ENCODE measurements around the gene WWOX. TPM values are rescaled to one million over a fixed set of nuclear protein-coding genes. Genes with fewer than 3 reads are reported as not detected.
"Not testable (repeated sequence)": the region's sequence is repeated elsewhere in the genome, so short reads cannot be mapped to it uniquely, and the experiment has no call there.

The WWOX gene
- total RNA-seq, 2 experiments from 2014 or later, result 15.9 to 18.1 TPM

DNA sequence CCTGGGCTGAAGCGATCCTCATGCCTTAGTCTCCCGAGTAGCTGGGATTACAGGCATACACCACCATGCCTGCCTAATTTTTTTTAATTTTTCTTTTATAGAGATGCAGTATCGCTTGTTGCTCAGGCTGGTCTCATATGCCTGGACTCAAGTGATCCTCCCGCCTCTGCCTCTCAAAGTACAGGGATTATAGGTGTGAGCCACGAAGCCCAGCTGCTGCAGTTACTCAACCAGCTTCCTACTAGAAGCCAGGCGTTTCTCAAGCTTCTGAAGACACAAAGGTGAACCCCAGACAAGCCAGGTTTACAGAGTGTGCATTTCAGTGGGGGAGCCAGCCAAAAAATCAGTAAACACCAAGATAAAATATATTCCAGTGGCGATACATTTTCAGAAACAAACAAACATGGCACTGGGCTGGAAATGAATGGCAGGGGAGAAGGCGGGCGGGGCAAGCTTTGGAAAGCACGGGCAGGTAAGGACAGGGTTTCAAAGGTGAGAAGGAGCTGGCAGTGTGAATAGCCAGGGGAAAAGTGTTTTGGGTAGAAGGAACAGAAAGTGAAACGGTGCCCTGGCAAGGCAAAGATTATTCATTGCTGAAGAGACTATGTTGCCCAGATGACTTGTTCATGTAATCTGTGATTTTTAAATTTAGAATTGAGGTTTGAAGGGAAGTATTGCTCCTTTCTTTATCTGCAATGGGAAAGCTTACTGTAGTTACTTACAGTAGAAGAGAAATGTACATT lies 471.1 kb downstream of the WWOX start:
- ChIA-PET CTCF (interaction anchor here (0.6 kb wide), 2 partner anchors 294 to 741 kb away, joined by 3 to 5 read pairs; no protein-coding TSS in a partner anchor), POLR2A (no interaction called here)

DNA sequence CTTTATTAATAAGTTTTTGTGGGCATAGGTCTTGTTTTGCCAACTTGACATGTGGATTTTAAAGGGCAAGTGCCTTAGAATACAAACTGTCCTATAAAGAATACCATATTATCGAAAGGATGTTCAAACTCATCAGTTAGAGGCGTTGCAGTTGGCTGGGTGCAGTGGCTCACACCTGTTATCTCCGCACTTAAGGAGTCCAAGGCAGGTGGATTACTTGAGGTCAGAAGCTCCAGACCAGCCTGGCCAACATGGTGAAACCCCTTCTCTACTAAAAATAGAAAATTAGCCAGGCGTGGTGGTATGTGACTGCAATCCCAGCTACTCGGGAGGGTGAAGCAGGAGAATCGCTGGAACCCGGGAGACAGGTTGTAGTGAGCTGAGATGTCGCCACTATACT lies 472.0 kb downstream of the WWOX start:
- ChIA-PET CTCF (interaction anchor here (0.5 kb wide), 1 partner anchor 476 kb away, joined by 3 read pairs; no protein-coding TSS in a partner anchor), POLR2A (no interaction called here)

DNA sequence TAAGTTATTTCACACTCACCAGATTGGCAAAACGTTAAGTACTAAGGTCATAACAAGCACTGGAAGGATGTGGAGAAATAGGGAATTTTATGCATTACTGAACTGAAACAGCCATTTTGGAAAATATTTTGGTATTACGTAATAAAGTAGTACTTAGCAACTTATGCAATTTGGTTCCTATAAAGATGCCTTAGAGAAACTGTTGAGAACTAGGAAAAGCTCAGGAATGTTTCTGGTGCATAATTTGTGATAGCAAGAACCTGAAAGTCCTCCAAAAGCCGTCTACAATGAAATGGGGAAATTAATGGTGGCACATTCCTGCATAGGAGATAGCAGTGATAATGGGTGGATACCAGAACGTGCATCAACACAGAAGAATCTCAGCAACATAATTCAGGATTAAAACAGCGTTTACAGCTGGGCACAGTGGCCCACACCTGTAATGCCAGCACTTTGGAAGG lies 472.5 kb downstream of the WWOX start:
- ChIA-PET POLR2A (interaction anchor here (0.5 kb wide), 1 partner anchor 151 kb away, joined by 6 read pairs; no protein-coding TSS in a partner anchor), CTCF (no interaction called here)

DNA sequence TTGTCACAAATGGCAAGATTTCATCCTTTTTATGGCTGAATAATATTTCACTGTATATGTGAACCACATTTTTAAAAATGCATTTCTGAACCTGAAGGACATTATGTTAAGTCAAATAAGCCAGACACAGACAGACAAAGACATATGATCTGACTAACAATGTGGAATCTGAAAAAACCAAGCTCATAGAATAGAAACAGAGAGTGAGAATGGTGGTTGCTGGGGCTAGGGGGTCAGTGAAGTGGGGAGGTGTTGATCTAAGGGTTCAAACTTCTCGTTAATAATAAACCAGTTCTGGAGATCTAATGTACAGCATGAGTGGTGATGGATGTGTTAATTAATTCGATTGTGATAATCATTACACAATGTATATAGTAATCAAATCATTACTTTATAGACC lies 475.1 kb downstream of the WWOX start:
- CTCF ChIA-PET, result no interaction called here
- POLR2A ChIA-PET, result no interaction called here

DNA sequence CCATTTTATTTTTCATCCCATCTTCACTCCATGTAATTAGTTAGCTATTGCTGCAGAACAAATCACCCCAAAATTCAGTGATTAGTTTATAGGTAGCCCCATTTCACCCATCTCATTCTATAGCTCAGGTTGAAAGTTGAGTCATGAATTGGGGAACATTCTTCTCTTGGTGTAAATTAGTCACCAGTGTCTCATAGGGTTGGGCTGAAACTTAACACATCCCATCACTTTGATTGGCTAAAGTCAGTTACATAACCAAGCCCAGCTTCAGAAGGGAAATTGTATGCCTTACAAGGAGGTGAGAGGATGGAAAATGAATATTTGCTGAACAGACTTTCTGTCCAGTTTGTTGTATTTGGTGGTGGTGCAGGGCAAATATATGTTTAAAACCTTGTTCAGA lies 477.5 kb downstream of the WWOX start:
- CTCF ChIA-PET, result interaction anchor here (1.2 kb wide), 1 partner anchor 44 kb away, joined by 4 read pairs; no protein-coding TSS in a partner anchor
- POLR2A ChIA-PET, result no interaction called here

DNA sequence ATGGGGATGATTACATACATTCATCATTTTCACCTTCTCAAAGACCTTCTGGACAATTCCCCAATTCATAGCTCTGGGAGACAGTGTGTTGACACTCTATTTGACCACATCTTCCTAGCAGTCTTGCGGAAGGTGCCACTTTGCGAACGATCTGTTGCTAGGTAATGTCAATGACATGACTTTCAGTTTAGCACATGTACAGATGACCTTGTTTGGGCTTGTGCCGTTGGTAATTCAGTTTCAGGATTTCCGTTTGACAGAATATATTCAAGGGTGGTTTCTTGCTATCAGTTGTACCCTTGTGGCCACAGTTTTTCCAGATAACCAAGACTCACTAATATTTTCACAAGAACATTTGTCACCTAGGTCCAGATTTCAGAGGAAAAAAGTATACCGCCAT lies 478.2 kb downstream of the WWOX start:
- ChIA-PET POLR2A (no interaction called here), CTCF (interaction anchor here (1.2 kb wide), 1 partner anchor 45 kb away, joined by 4 read pairs; no protein-coding TSS in a partner anchor)

DNA sequence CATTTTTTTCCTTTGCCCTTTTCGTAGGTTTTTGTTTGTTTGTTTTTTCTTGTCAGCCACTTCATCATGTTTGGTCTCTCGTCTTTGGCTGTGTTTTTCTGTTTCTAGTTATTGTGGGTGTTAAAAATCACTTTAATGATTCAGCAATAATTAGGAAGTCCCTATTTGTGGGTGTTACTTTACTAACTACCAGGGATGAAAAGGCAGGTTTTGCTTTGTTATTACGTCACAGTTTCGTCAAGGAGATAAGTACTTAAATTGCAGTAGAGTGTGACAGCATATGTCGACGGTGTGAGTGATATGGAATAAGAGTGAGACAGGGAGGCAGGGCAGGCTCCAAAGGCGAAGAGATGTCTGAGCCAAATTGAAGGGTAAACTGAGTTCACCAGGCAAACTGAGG lies 479.6 kb downstream of the WWOX start:
- ChIA-PET POLR2A (no interaction called here), CTCF (no interaction called here)

DNA sequence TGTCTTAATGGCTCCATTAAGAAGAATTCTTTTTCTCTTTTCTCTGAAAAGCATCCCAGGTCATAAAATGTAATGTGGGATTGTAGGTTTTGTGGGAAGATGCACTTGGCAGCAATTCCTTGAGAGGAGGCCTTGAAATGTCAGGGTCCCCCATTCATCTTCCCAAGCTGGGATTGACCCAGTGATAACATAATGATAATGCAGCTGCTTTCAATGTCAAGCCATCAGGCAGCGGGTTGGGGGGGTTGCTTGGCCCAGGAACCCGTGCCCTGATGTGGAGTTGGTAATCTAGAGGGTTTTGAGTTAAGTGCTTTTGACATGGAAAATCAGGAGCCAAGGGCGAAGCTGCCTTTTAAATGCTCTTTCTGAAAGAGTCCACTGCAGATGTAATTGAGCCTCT lies 484.0 kb downstream of the WWOX start:
- ChIA-PET CTCF (no interaction called here), POLR2A (no interaction called here)

DNA sequence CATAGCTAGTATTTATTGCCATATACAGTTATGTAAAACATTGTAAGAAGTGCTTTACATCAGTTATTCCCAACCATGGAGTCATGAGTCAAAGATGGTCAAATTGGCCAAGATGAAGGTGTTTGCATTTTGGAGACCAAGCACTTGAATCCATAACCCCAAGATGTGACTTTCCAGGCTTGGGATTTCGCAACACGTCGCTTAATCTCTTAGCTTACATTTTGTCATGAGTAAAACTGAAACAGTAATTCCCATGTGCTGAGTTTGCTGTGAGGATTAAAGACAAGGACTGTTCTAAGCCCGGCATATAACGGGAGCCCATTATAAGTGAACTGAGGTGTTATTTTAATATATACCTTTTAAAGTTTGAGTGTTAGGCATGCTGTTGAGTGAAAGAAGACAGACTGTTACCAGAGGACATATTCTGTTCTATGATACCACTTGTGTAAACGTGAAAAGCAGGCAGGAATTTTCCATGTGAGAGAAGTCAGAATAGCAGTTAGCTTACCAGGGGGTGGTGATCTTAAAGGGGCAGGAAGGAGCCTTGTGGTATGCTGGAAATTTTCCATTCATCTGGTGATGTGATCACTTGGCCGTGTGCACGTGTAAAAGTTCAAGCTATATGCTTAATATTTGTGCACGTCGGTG lies 484.9 kb downstream of the WWOX start:
- POLR2A ChIA-PET, result no interaction called here
- CTCF ChIA-PET, result no interaction called here

DNA sequence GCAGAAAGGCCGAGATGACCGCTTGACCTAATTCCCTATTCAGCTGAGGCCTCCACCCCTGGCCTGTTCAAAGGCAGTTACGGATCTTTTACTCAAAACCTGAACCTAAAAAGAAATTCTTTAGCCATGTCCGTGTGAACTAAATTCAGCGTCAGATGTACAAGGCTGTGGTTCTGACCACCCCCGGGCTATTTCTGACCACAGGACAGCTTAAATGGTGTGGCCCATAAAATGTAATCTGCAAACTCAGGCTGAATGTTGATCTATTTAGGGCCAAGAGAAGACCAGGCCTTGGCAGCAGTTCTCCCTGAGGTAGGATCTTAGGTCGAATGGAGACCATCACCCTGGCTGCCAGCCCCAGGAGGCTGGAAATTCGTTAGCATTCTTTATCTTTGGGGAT lies 485.5 kb downstream of the WWOX start:
- ChIA-PET POLR2A (no interaction called here), CTCF (no interaction called here)

DNA sequence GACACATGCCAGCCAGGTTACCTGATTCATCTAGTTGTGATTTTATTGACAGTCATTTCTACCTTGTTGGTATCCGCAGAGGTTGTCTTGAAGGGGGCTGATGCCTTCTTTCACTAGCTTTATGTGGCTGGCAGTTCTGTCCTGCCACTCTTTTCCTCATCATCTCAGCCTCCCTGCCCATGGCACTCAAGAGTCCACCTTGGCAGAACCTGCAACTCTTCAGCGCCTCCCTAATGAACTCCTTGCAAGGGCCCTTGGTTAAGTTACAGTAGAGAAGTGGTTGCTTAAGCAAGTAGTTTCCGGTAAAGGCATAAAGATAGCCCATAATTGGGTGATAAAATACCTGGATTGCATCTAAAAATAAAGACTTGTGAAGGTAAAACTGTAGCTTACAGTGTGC lies 489.9 kb downstream of the WWOX start:
- ChIA-PET POLR2A (no interaction called here), CTCF (no interaction called here)

DNA sequence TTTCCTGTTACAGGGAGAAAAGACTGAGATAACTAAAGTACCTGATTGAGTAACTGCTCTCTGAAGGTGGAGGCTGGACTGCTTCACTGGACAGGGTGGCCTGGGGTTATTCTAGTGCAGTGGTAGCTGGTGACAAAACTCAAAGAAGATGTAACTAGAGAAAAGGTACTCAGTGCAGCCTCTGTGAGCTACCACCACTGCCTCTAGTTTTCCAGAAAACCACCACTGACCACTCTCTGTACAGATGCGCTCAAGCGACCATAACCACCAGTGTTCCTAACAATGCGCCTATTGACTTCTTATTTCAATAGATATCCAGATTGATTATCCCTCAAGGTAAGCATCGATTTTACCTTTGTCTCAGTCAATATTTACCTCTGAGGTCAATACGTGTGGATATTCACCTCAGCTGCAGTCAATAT lies 492.2 kb downstream of the WWOX start:
- ChIA-PET CTCF (interaction anchor here (0.5 kb wide), 1 partner anchor 28 kb away, joined by 3 read pairs; no protein-coding TSS in a partner anchor), POLR2A (interaction anchor here (0.6 kb wide), 1 partner anchor 1125 kb away, joined by 3 read pairs; no protein-coding TSS in a partner anchor)

DNA sequence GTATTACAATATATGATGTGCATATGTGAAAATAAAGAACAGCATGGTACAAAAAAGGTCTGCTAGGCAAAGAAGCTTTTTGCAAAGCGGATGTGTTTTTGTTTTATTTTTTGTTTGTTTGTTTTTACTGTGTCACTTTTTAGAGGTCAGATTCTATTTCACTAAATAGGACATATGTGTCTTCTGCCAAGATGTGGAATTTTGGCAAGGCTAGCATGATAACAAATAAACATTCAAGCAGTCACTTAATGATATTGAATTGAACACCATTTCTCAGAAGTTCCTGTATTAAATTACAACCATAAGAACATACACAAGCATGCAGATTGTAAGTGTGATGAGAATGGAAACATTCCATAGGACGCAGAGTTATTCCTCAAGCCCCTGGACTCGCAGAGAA lies 492.7 kb downstream of the WWOX start:
- ChIA-PET CTCF (interaction anchor here (0.5 kb wide), 1 partner anchor 29 kb away, joined by 3 read pairs; no protein-coding TSS in a partner anchor), POLR2A (no interaction called here)

DNA sequence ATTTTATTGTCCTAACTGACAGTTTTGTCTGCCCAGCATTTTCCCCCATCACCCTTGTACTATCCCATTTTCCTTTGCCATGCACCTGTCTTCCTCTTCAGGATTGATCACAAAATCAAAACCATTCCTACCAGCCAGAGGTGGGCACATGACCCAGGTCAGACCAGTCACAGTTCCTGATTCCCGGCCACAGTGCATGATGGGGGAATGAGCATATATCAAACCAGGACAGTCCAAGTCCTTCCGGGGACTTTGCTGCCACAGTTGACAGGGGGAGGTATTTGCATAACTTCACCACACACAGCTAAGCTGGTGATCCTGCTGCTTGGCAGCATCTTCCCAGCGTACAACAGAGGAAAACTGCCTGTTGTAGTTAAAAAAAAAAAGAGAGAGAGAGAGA lies 493.9 kb downstream of the WWOX start:
- ChIA-PET POLR2A (no interaction called here), CTCF (no interaction called here)

DNA sequence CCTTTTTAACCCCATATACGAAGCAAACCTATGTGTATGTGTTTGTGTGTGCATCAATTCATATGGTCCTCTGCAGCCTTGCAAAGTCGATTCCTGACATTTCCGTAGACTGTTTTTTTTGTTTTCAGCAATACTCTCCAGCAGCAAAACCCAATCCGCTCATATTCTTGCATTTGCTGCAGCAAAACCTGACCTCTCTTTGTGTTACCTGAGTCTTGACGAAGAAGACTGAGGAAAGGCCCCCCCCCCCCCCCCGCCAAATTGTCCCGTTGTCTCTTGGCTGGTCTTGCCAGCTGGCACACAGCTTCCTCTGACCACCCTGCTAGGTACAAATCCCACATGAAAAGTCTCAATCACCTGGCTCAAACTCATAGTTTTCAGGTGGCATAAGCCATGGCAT lies 494.7 kb downstream of the WWOX start:
- POLR2A ChIA-PET, result no interaction called here
- CTCF ChIA-PET, result no interaction called here

DNA sequence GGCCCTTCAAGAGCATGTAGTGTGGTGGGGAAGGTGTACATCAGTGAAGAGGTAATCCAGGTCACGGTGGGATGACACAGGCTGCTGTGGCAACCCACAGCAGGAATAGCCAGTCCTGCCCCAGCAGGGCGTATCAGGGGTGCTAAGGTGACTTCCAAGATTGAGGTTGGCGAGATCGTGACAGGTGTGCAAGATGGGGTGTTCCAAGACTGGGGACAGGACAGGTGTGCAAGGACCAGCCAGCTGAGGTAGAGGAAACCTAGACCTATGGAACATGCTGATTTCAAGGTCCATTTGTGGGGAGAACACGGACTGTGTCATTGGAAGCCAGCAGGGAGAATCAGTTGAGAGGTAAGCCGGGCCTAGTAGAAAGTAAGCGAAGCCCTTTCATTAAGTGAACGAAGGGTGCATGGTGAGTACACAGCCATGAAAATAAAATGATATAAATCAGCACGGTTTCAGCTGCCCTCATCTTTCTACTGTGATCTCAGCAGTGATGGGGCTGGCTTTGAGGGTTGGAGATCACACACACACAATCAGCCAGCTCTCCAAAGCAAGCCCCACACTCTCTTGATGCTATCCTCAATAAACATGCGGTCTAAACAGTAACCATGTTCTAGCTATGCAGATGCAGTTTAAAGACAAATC lies 497.0 kb downstream of the WWOX start:
- CTCF ChIA-PET, result no interaction called here
- POLR2A ChIA-PET, result no interaction called here

DNA sequence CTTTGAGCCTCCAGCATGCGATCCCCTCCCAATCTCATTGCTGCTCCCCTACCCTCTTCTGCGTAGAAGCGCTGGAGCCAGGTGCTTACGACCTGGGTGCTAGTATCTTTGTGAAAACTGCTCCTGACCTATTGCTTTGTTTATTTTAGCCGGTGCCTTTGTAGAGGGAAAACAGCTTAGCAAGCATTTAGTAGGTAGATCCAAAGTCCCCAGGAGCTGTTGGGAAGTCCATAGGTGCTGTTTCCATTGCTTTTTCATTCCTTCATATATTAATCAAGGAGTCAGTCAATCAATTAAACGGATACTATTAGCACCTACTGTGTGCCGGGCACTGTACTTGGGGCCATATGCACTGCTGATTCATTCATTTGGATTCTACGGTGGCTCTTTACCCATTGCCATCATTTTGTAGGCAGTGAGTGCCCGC lies 497.6 kb downstream of the WWOX start:
- ChIA-PET CTCF (no interaction called here), POLR2A (no interaction called here)

DNA sequence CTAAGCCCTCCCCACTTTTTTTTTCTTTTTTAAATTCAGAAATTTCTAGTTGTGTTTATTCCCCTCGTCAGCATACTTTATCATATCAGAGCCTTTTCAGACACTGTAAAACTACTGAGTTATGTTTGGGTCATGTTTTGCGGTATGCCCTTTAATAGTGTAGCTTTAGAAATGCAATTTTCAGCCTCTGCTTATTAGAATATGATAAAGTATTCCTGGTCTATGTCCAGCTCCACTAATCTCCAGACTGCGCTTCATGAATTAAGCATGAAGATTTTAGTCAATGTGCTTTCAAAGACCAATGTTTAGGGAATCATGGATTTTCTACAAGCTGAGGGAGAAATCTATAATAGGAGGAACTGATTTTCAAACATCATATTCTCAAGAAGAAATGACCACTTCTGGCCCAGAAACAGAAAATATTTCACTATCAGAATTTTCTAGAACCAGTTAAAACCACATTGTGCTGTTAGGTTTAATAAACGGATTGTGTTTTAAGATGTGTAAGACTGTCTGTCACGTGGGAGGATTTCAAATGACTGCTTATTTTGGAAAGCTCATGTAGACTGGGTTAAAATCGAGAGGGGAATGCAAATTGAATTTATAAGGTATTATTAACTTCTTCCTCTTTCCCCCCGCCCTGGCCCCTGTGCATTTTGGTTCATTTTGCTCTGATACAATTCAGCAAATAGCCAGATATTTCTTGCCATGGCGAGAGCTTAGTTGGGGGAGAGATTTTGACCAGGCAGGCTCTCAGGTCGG lies 498.5 kb downstream of the WWOX start:
- ChIA-PET POLR2A (no interaction called here), CTCF (interaction anchor here (0.7 kb wide), 1 partner anchor 1860 kb away, joined by 3 read pairs; no protein-coding TSS in a partner anchor)

DNA sequence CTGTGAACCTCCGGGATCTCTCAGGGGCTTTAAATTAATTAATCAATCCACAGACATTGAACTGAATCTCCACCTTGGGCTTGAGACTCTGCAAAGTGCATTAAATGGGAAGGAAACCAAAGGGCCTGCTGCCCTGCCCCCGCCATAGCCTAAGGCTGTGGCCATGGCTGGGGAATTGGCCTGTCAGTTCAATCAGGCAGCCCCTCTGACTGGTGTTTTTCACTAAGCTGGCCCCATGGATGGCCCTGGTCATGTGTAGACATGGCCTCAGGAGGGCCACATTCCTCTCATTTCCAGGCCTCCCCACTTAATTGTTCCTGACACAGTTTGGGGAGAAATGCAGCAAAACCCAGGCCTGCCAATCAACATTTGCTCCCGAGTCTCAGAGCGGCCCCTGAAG lies 499.8 kb downstream of the WWOX start:
- CTCF ChIA-PET, result no interaction called here
- POLR2A ChIA-PET, result no interaction called here

DNA sequence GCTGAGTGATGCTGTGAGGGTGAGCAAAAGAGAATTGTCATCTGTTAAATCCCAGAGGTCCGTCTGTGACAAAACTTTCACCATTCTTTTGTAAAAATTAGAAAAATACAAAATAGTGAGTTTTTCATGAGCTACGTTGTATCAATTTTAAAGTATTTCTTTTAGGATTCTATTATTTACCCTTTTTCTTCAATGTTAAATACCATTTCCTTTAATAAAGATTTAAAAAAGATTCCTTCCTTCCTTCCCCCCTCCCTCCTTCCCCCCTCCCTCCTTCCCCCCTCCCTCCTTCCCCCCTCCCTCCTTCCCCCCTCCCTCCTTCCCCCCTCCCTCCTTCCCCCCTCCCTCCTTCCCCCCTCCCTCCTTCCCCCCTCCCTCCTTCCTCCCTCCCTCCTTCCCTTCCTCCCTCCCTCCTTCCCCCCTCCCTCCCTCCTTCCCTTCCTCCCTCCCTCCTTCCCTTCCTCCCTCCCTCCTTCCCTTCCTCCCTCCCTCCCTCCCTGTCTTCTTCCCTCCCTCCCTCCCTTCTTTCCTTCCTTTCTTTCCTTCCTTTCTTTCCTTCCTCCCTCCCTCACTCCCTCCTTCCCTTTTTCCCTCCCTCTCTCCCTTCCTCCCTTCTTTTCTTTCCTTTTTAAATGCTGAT lies 505.1 kb downstream of the WWOX start:
- CTCF ChIA-PET, result not testable (repeated sequence)

More for the DNA sequence above, 505.1 kb downstream of the WWOX start:
- POLR2A ChIA-PET, result not testable (repeated sequence)
